Measurements from ENCODE around the gene CCNC.

CCNC gene

DNA sequence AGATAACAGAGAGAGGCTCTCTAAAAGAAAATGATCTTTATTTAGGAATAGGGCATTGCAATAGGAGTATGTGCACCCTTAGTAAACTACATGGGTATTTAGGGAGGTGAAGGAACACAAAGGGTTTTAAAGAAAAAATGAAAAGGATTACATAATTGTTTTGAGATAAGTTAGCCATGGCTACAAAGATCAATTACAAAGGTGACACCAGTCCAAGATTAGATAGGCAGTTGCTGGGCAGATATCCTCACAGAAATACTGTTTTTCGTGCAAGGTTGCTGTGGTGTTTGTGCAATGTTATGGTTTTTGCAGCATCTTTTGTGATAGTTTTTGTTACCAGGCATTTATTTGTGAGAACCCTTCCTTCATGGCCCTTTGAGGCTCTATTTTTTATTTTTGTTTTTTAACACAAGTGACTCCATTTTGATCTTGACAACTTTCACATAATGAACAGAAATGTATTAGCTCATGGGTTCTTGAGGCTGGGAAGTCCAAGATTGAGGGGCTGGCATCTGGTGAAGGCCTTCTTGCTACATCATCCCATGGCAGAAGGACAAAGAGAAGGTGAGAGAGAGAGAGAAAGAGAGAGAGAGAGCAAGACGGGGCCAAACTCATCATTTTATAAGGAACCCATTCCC is 5.6 kb upstream of the CCNC start:
- Histone ChIP-seq H3K27ac (ENCODE audit: low read depth, low read length) (no peak overlapping the region), H3K4me3 (ENCODE audit: low read length) (no peak overlapping the region), H3K9ac (ENCODE audit: low read depth, low read length) (no peak overlapping the region), H3K36me3 (ENCODE audit: insufficient read depth, low read length) (no peaks in the 10 kb centered on the region), H3K4me1 (ENCODE audit: insufficient read depth, low read length) (no peaks in the 10 kb centered on the region), H3K9me3 (ENCODE audit: insufficient read depth, low read depth, low read length) (no peaks in the 10 kb centered on the region), H3K27me3 (ENCODE audit: insufficient read depth, low read length) (peaks cover 38% of the 10 kb centered on the region)
- WGBS = 85% methylated on average over 2 of the region's 2 CpGs

- H3K9ac ChIP-seq (ENCODE audit: low read depth, low read length) = no peak overlapping the region
- no peaks in the 10 kb centered on the region for H3K27me3 ChIP-seq (ENCODE audit: insufficient read depth, low read length)
- H3K9me3 ChIP-seq (ENCODE audit: insufficient read depth, low read depth, low read length) = no peaks in the 10 kb centered on the region
- no peak overlapping the region for H3K4me3 ChIP-seq (ENCODE audit: low read length)
- peaks cover 48% of the 10 kb centered on the region for H3K36me3 ChIP-seq (ENCODE audit: insufficient read depth, low read length)
- WGBS = 82% methylated on average over 4 of the region's 4 CpGs
- H3K27ac ChIP-seq (ENCODE audit: low read depth, low read length) = no peak overlapping the region
- H3K4me1 ChIP-seq (ENCODE audit: insufficient read depth, low read length) = peaks cover 12% of the 10 kb centered on the region; the same call in 1 of the 2 replicates
Measured at GRCh38 chr6:99563056-99563723, 5.3 kb downstream of the CCNC start.

DNA sequence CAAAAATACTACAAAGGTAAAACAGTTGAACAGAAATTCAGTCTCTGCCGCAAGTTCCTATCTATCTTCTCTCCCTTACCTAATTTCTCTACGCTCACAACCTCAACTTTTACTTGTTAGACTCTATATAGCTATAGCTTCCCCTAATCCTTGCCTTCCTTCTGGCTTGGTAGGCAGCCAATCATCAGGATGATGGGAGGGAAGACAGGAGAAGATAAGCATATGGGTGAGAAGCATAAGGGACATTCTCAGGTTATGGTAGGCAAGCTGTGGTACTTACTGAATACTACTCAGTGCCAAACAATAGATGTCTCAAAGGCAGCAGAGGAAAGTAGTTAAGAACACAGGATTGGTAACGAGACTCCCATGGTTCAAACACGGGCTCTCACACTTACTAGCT is 7.8 kb downstream of the CCNC start:
- no peaks in the 10 kb centered on the region for H3K27me3 ChIP-seq (ENCODE audit: insufficient read depth, low read length)
- WGBS = 94% methylated on average over 4 of the region's 4 CpGs
- no peak overlapping the region for H3K27ac ChIP-seq (ENCODE audit: low read depth, low read length)
- no peak overlapping the region for H3K9ac ChIP-seq (ENCODE audit: low read depth, low read length)
- H3K9me3 ChIP-seq (ENCODE audit: insufficient read depth, low read depth, low read length) = no peaks in the 10 kb centered on the region
- no peak overlapping the region for H3K4me3 ChIP-seq (ENCODE audit: low read length)
- H3K4me1 ChIP-seq (ENCODE audit: insufficient read depth, low read length) = no peaks in the 10 kb centered on the region
- H3K36me3 ChIP-seq (ENCODE audit: insufficient read depth, low read length) = peaks cover 72% of the 10 kb centered on the region

DNA sequence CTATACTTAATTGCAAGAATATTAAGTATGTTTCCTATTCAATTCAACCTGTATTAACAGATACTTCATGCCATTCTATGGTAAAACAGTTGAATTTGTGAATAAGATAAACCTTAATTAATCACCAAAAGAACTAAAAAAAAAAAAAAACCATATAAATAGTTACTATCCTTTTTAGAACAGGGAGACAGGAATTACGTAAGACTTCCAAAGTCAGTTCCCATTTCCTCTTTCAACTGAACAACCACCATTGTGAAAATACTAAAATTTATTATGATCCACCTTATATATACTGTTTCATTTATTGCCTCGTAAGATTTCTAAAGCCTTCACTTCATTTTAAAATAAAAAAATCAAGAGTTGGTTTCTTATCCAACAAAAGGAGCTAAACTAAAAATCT is 9.4 kb downstream of the CCNC start:
- Histone ChIP-seq H3K4me3 (ENCODE audit: low read length) (no peak overlapping the region), H3K27ac (ENCODE audit: low read depth, low read length) (no peak overlapping the region), H3K36me3 (ENCODE audit: insufficient read depth, low read length) (peaks cover 89% of the 10 kb centered on the region), H3K27me3 (ENCODE audit: insufficient read depth, low read length) (no peaks in the 10 kb centered on the region), H3K9ac (ENCODE audit: low read depth, low read length) (no peak overlapping the region), H3K9me3 (ENCODE audit: insufficient read depth, low read depth, low read length) (no peaks in the 10 kb centered on the region), H3K4me1 (ENCODE audit: insufficient read depth, low read length) (no peaks in the 10 kb centered on the region)
- 95% methylated on average over 2 of the region's 2 CpGs for WGBS

- H3K9ac ChIP-seq (ENCODE audit: low read depth, low read length) = no peak overlapping the region
- no peaks in the 10 kb centered on the region for H3K9me3 ChIP-seq (ENCODE audit: insufficient read depth, low read depth, low read length)
- peaks cover 98% of the 10 kb centered on the region for H3K36me3 ChIP-seq (ENCODE audit: insufficient read depth, low read length)
- no peak overlapping the region for H3K27ac ChIP-seq (ENCODE audit: low read depth, low read length)
- 91% methylated on average over 1 of the region's 2 CpGs for WGBS
- no peaks in the 10 kb centered on the region for H3K4me1 ChIP-seq (ENCODE audit: insufficient read depth, low read length)
- no peak overlapping the region for H3K4me3 ChIP-seq (ENCODE audit: low read length)
- no peaks in the 10 kb centered on the region for H3K27me3 ChIP-seq (ENCODE audit: insufficient read depth, low read length)
Measured at GRCh38 chr6:99553888-99554287, 14.6 kb downstream of the CCNC start.

DNA sequence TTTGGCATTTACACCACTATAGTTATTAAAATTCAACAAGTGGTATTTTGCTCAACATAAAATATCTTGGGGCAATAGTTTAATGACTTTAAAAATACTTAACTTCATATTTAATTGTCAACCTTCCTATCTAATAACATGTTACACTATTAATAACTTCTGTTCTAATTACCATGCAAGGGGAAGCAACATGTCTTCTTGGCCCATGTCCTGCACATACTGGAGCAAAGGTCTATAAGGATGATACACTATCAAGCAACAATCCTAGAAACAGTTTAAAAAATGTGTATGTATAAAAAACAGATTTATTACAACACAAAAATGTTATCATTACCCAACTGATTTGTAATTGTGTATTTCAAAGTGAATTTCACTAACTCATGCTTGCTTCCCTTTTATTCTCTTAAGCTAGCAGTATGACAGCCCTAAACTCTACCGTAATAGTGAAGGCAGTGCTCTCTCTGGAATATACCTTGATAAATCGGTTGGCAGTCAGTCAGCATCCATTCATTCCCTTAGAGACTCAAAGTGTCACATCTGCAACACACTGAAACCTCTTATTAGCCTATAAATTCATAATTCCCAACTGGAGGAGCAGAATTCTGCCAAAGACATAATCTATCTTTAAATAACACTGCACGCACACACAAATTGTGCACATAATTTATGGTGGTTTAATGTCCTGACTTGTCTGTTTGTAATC is 18.3 kb downstream of the CCNC start:
- no peaks in the 10 kb centered on the region for H3K4me1 ChIP-seq (ENCODE audit: insufficient read depth, low read length)
- no peaks in the 10 kb centered on the region for H3K9me3 ChIP-seq (ENCODE audit: insufficient read depth, low read depth, low read length)
- H3K27ac ChIP-seq (ENCODE audit: low read depth, low read length) = no peak overlapping the region
- H3K4me3 ChIP-seq (ENCODE audit: low read length) = no peak overlapping the region
- 94% methylated on average over 3 of the region's 3 CpGs for WGBS
- no peak overlapping the region for H3K9ac ChIP-seq (ENCODE audit: low read depth, low read length)
- H3K36me3 ChIP-seq (ENCODE audit: insufficient read depth, low read length) = peaks cover 98% of the 10 kb centered on the region
- no peaks in the 10 kb centered on the region for H3K27me3 ChIP-seq (ENCODE audit: insufficient read depth, low read length)

GRCh38 chr6:99548706-99549105 is 19.8 kb downstream of the CCNC start:
- Histone ChIP-seq H3K36me3 (ENCODE audit: insufficient read depth, low read length) (peaks cover 98% of the 10 kb centered on the region), H3K27me3 (ENCODE audit: insufficient read depth, low read length) (no peaks in the 10 kb centered on the region), H3K4me3 (ENCODE audit: low read length) (no peak overlapping the region), H3K27ac (ENCODE audit: low read depth, low read length) (no peak overlapping the region), H3K4me1 (ENCODE audit: insufficient read depth, low read length) (no peaks in the 10 kb centered on the region), H3K9me3 (ENCODE audit: insufficient read depth, low read depth, low read length) (no peaks in the 10 kb centered on the region), H3K9ac (ENCODE audit: low read depth, low read length) (no peak overlapping the region)
- WGBS = 96% methylated on average over 4 of the region's 4 CpGs

DNA sequence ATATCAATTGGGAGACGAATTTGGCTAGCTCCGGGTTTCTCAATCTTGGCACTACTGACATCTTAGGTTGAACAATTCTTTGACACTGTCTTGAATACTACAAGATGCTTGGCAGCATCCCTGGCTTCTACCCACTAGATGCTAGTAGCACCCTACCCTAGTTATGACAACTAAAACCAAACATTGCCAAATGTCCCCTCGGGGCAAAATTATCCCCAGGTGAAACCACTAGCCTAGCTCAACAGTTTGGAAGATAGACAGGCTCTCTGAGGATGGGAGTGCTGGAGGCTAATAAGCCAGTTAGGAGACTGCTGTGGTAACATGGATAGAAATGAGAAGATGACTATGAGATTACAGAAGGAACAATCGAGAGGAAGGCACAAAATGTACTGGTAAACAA is 20.9 kb downstream of the CCNC start:
- no peaks in the 10 kb centered on the region for H3K4me1 ChIP-seq (ENCODE audit: insufficient read depth, low read length)
- no peak overlapping the region for H3K27ac ChIP-seq (ENCODE audit: low read depth, low read length)
- H3K27me3 ChIP-seq (ENCODE audit: insufficient read depth, low read length) = no peaks in the 10 kb centered on the region
- H3K9ac ChIP-seq (ENCODE audit: low read depth, low read length) = no peak overlapping the region
- no peak overlapping the region for H3K4me3 ChIP-seq (ENCODE audit: low read length)
- WGBS = 94% methylated on average over 4 of the region's 4 CpGs
- no peaks in the 10 kb centered on the region for H3K9me3 ChIP-seq (ENCODE audit: insufficient read depth, low read depth, low read length)
- H3K36me3 ChIP-seq (ENCODE audit: insufficient read depth, low read length) = peaks cover 99% of the 10 kb centered on the region

GRCh38 chr6:99545442-99545841 is 23.0 kb downstream of the CCNC start:
- Histone ChIP-seq H3K4me1 (ENCODE audit: insufficient read depth, low read length) (no peaks in the 10 kb centered on the region), H3K27ac (ENCODE audit: low read depth, low read length) (no peak overlapping the region), H3K9me3 (ENCODE audit: insufficient read depth, low read depth, low read length) (no peaks in the 10 kb centered on the region), H3K27me3 (ENCODE audit: insufficient read depth, low read length) (no peaks in the 10 kb centered on the region), H3K9ac (ENCODE audit: low read depth, low read length) (no peak overlapping the region), H3K4me3 (ENCODE audit: low read length) (no peak overlapping the region), H3K36me3 (ENCODE audit: insufficient read depth, low read length) (peaks cover 97% of the 10 kb centered on the region)
- WGBS = 88% methylated on average over 1 of the region's 1 CpG

GRCh38 chr6:99543968-99544367 is 24.5 kb downstream of the CCNC start:
- Histone ChIP-seq H3K36me3 (ENCODE audit: insufficient read depth, low read length) (peaks cover 91% of the 10 kb centered on the region), H3K9ac (ENCODE audit: low read depth, low read length) (no peak overlapping the region), H3K27me3 (ENCODE audit: insufficient read depth, low read length) (no peaks in the 10 kb centered on the region), H3K27ac (ENCODE audit: low read depth, low read length) (no peak overlapping the region), H3K4me3 (ENCODE audit: low read length) (no peak overlapping the region), H3K4me1 (ENCODE audit: insufficient read depth, low read length) (no peaks in the 10 kb centered on the region), H3K9me3 (ENCODE audit: insufficient read depth, low read depth, low read length) (no peaks in the 10 kb centered on the region)

- WGBS = 100% methylated on average over 1 of the region's 1 CpG
- no peaks in the 10 kb centered on the region for H3K27me3 ChIP-seq (ENCODE audit: insufficient read depth, low read length)
- no peak overlapping the region for H3K4me3 ChIP-seq (ENCODE audit: low read length)
- H3K36me3 ChIP-seq (ENCODE audit: insufficient read depth, low read length) = peaks cover 80% of the 10 kb centered on the region
- H3K9ac ChIP-seq (ENCODE audit: low read depth, low read length) = no peak overlapping the region
- H3K9me3 ChIP-seq (ENCODE audit: insufficient read depth, low read depth, low read length) = no peaks in the 10 kb centered on the region
- H3K27ac ChIP-seq (ENCODE audit: low read depth, low read length) = no peak overlapping the region
- no peaks in the 10 kb centered on the region for H3K4me1 ChIP-seq (ENCODE audit: insufficient read depth, low read length)
Measured at GRCh38 chr6:99530627-99531026, 37.8 kb downstream of the CCNC start.
